Activated T-helper 9 cell treated with anti-CD3 and anti-CD28 coated beads, Interleukin-2, amount 50 U/mL, for 16 hours (primary cell): ENCODE measurements around the gene ZNF276.
A peak's percentile ranks its signal among the peaks of the same experiment; 100 is the strongest.
"Not testable (repeated sequence)": the region's sequence is repeated elsewhere in the genome, so short reads cannot be mapped to it uniquely, and the experiment has no call there.

Source experiments
- DNase-seq: peaks from one replicate; pipeline ENCODE4 v3.0.0-alpha.2; 2020; ENCODE audit warnings: low read depth

ZNF276 gene

GRCh38 chr16:89738538-89739317, 17.4 kb downstream of the ZNF276 start:
- DNase-seq = no peak

GRCh38 chr16:89739383-89739782, 18.0 kb downstream of the ZNF276 start:
- DNase-seq = no peak

DNA sequence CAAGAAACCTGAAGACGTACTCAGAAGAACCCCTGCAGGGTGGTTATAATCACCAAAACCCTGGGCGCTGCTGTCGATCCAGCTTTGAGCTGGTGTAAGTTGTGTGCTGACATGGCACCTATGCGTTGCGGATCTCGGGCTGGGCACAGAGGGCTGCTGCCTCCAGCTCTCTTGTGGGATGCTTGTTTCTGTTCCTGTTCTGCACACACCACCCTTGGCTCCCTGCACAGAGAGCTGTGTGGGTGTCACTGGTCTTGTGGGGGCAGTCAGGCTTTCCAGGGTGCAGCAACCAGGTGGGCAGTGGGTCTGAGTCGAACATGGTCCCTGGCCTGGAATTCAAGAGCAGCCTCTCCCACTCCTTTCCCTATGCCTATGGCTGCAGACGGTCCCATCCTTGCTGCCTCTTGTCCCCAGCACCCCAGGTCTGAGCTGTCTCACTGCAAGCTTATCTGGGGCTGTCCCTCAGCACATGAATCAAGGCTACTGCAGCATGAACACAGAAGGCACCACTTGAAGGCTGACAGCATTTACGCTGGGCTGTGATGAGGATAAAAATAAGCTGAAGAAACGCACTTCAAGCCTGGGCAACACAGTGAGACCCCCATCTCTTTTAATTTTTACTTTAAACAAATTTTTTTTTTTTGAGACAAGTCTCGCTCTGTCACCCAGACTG, 20.1 kb downstream of the ZNF276 start:
- DNase-seq = no peak

GRCh38 chr16:89742948-89743347, 21.6 kb downstream of the ZNF276 start:
- DNase-seq = no peak

GRCh38 chr16:89744813-89745212, 23.5 kb downstream of the ZNF276 start:
- no peak for DNase-seq

DNA sequence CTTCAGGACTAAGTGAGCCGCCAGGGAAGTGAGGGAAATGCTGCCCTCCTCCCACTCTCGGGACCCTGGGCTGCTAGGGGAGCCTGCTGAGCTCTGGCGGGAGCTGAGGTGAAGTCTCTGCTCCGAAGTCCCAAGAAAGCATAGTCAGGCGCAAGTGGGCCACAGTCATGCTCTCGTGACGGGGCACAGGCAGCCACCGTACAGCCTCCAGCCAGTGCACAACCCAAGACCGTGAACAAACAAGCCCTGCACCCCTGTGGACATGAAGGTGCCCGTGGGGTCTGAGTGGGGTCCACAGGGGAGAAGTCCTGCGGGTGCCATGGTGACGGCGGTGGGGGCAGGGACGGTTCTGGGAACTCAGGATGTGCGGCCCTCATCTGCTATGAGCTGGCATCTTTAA, 24.7 kb downstream of the ZNF276 start:
- no peak for DNase-seq

GRCh38 chr16:89748076-89748475, 26.7 kb downstream of the ZNF276 start:
- DNase-seq = no peak

DNA sequence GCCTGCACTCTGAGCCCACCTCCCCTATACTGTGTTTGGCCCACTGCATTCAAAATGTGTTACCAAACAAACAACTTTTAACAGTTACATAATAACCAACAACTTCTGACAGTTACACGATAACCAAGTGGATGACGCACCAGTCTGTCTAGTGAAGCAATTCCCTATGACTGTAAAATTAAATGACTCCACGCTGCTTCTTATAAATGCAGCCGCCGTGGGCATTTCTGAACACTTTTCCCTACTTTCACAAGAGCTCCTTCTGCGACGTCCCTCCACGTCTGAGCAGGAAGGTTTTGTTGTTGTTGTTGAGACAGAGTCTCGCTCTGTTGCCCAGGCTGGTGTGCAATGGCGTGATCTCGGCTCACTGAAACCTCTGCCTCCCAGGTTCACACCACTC, 27.6 kb downstream of the ZNF276 start:
- DNase-seq = no peak

DNA sequence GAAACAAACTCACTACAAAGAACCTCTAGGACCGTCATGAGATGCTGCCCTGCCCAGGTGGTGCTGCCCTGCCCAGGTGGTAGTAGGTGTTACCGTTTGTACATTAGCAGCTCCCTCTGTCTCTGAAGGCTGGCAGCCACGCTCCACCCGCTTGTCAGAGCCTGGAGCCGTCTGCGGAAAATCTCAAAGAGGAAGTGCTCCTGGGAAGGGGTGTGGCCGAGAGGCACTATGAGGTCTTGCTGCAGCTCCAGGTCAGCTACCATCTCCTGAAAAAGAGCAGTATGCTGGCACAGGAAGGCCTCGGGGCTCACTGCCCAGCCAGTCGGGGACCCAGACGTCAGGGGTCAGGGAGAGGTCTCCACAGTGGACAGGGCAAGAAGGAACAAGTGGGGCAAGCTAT, 28.3 kb downstream of the ZNF276 start:
- DNase-seq = no peak

DNA sequence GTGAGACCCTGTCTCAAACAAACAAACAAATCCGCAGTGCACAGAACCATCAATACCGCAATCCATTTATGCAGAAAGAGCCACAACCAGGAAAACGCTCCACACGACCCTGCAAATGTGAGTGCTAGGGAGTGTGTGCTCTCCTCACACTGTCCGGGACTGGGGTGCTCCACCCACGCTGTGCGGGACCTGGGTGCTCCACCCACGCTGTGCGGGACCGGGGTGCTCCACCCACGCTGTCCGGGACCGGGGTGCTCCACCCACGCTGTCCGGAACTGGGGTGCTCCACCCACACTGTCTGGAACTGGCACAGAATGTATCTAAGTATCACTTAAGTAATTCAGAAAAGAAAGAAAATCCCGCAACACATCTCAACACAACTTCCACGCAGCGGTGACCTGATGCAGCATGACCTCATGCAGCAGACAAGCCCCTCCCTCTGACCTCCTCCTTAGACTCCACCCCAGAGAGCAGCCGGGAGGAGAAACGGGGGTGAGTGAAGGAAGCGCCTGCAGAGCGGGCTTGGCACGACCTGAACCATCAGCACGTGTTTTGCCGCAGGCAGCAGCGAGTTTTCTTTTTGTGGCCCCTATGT, 38.5 kb downstream of the ZNF276 start:
- no peak for DNase-seq

DNA sequence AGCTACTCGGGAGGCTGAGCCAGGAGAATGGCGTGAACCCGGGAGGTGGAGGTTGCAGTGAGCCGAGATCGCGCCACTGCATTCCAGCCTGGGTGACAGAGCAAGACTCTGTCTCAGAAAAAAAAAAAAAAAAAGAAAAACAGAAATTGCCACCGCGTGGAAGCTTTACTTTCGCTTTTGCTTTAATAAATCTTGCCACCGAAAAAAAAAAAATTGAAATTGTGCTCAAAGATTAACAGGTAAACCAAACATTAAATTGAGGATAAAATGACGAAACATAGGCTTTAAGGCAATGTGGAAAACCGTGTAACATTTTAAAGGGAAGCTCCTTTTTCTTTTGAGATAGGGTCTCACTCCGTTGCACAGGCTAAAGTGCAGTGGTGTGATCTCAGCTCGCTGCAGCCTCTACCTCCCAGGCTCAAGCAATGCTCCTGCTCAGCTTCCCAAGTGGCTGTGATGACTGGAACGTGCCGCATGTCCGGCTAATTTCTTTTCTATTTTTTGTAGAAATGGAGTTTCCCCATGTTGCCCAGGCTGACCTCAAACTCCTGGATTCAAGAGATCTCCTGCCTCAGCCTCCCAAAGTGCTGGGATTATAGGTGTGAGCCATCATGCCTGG, 40.1 kb downstream of the ZNF276 start:
- DNase-seq = no peak

DNA sequence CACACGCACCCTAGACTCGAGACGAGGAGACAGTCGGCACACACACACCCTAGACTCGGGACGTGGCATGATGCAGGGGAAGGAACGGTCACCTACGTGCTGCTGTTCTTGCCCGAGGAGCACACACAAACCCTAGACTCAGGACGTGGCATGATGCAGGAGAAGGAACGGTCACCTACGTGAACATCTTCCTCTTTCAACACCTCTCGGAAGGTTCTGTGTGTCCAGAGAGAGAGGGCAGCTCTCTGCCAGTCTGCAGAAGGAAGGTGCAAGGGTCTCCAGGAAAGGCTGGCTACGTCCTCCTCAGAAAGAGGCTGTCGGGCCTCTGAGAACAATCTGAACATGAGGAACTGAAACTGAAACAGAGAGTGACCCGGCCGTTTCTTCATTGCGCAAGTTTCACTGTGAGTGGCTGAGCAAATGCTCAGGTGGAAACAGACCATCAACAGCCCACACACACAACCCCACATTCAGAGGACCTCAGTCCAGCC, 43.4 kb downstream of the ZNF276 start:
- DNase-seq = peak; percentile 15

- DNase-seq = no peak
Measured at GRCh38 chr16:89765292-89765830, 44.0 kb downstream of the ZNF276 start.

GRCh38 chr16:89770367-89770766, 49.0 kb downstream of the ZNF276 start:
- DNase-seq = no peak

- no peak for DNase-seq
Measured at GRCh38 chr16:89775223-89775622, 53.9 kb downstream of the ZNF276 start.

DNA sequence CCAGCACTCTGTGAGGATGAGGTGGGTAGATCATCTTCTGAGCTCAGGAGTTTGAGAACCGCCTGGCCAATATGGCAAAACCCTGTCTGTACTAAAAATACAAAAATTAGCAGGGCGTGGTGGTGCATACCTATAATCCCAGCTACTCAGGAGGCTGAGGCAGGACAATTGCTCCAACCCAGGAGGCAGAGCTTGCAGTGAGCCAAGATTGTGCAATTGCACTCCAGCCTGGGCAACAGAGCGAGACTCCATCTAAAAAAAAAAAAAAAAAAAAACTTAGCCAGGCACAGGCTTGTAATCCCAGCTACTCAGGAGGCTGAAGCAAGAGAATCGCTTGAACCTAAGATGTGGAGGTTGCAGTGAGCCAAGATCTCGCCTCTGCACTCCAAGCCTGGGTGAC, 56.9 kb downstream of the ZNF276 start:
- DNase-seq = not testable (repeated sequence)

- no peak for DNase-seq
Measured at GRCh38 chr16:89779231-89779908, 58.0 kb downstream of the ZNF276 start.

DNA sequence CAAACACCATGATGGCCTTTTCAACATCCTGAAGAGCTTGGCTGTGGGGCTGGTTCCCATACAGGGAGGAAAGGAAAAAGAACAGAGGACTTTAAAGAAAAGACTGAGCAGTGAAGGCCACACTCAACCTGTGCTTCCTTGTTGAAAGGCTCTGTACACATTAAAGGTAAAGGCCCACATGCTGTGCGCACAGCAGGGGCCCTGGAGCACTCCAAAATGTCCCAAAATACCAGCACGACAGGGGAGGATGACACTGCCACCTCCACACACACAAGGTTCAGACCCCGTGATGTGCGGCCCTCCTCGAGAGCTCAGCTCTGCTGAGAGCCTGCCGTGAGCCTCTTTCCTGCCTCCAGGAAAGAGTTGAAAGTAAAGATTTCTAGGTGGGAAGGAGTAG, 58.6 kb downstream of the ZNF276 start:
- DNase-seq = no peak

GRCh38 chr16:89782489-89782888, 61.2 kb downstream of the ZNF276 start:
- DNase-seq = no peak

DNA sequence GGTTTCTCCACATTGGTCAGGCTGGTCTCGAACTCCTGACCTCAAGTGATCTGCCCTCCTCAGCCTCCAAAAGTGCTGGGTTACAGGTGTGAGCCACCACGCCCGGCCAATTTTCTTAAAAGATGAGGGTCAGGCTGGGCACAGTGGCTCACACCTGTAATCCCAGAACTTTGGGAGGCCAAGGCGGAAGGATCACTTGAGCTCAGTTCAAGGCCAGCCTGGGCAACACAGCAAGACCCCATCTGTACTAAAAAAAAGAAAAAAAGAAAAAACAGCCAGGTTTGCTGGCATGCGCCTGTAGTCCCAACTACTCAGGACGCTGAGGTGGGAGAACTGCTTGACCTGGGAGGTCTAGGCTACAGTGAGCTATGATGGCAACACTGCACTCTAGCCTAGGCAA, 62.6 kb downstream of the ZNF276 start:
- not testable (repeated sequence) for DNase-seq

DNA sequence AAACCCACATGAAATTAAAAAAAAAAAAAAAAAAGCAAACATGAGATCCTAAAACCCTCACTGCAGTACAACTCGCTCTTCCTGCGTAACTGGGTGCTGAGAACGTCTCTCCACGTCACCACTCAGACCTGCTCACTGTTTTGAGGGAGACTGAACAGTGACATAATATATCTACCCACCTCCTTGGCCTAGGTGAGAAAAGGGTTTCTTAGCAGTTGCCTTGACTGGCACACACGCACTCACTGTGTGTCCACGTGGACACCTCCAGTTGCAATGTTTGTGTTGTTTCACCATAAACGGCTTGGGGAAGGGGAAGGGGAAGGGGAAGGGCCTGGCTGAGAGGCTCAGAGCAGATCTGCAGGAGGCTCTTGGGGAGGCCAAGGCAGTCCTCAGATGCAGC, 63.1 kb downstream of the ZNF276 start:
- DNase-seq = no peak
